ENCODE results near the gene RDX.

GRCh38 chr11:110130642-110131238 is 165.7 kb downstream of the RDX start:
- TF ChIP-seq TAF1 (IDR thresholded peaks at IDR 0.05; ENCODE audit: borderline replicate concordance, low read depth, low read length) = no peak
- TF ChIP-seq POLR2A (IDR thresholded peaks at IDR 0.05; ENCODE audit: low read depth, low read length) = no peak
